HepG2 (cell line): ENCODE measurements around the gene ICE1. TPM values are rescaled to one million over a fixed set of nuclear protein-coding genes. Genes with fewer than 3 reads are reported as not detected.

Source experiments
- BORCS8-MEF2B ChIP-seq: sonication (generic); formaldehyde crosslinking; IDR thresholded peaks from 2 replicates; pipeline ENCODE4 v1.8.0; 2022; ENCODE audit warnings: mild to moderate bottlenecking, missing genetic modification reagents
- DMAP1 ChIP-seq: IDR thresholded peaks from 2 replicates; pipeline ENCODE4 v1.6.1; 2016
- FOSL1 ChIP-seq: sonication (generic); formaldehyde crosslinking; IDR thresholded peaks from 2 replicates; pipeline ENCODE4 v1.9.0; 2021; ENCODE audit warnings: missing genetic modification reagents, borderline replicate concordance
- FOXC1 ChIP-seq: sonication (generic); formaldehyde crosslinking; IDR thresholded peaks from 2 replicates; pipeline ENCODE4 v1.8.0; 2022; ENCODE audit warnings: mild to moderate bottlenecking, missing genetic modification reagents, borderline replicate concordance
- HDAC1 ChIP-seq: sonication (generic); formaldehyde crosslinking; IDR thresholded peaks from 2 replicates; pipeline ENCODE4 v1.5.1; 2020; ENCODE audit warnings: mild to moderate bottlenecking, missing genetic modification reagents
- HNF1A ChIP-seq, 2 experiments: sonication (generic) in 1 of 2; formaldehyde crosslinking in 1 of 2; IDR thresholded peaks; 2 replicates each; pipeline versions ENCODE4 v1.4.0 to v1.6.1; 2016 to 2020; ENCODE audit warnings: borderline replicate concordance in 1 of 2, low read depth in 1 of 2, mild to moderate bottlenecking in 1 of 2, missing genetic modification reagents in 1 of 2
- HNRNPLL ChIP-seq: fragments of 200-400 bp; formaldehyde crosslinking; IDR thresholded peaks from 2 replicates; pipeline ENCODE4 v1.6.1; 2017; ENCODE audit warnings: mild to moderate bottlenecking, low read depth, low read length; ENCODE audit not compliant: poor library complexity, severe bottlenecking
- KDM2A ChIP-seq: sonication (generic); formaldehyde crosslinking; IDR thresholded peaks from 2 replicates; pipeline ENCODE4 v1.4.0; 2020; ENCODE audit warnings: low read depth, missing genetic modification reagents, borderline replicate concordance
- MIXL1 ChIP-seq: IDR thresholded peaks from 2 replicates; pipeline ENCODE4 v1.6.1; 2016
- MXI1 ChIP-seq: IDR thresholded peaks from 3 replicates; pipeline ENCODE4 v1.6.1; 2012; ENCODE audit warnings: low read depth, low read length, inconsistent platforms, borderline replicate concordance
- NR2C2 ChIP-seq: sonication (generic); formaldehyde crosslinking; IDR thresholded peaks from 2 replicates; pipeline ENCODE4 v1.4.0; 2020; ENCODE audit warnings: missing genetic modification reagents, mild to moderate bottlenecking, moderate library complexity, borderline replicate concordance
- NR2F1 ChIP-seq, 2 experiments: fragments of 450-650 bp in 1 of 2; formaldehyde crosslinking in 1 of 2; IDR thresholded peaks; 2 replicates each; pipeline versions ENCODE4 v1.5.0 to v1.6.1; 2016 to 2020; ENCODE audit warnings: mild to moderate bottlenecking in 1 of 2, missing compliant biosample characterization in 1 of 2, missing genetic modification reagents in 1 of 2, moderate library complexity in 1 of 2
- NRL ChIP-seq: sonication (generic); formaldehyde crosslinking; IDR thresholded peaks from 2 replicates; pipeline ENCODE4 v1.5.0; 2020; ENCODE audit warnings: missing genetic modification reagents, mild to moderate bottlenecking, moderate library complexity, borderline replicate concordance
- RFXAP ChIP-seq: sonication (generic); formaldehyde crosslinking; IDR thresholded peaks from 2 replicates; pipeline ENCODE4 v1.4.0; 2020; ENCODE audit warnings: missing genetic modification reagents, borderline replicate concordance
- RXRB ChIP-seq: IDR thresholded peaks from 2 replicates; pipeline ENCODE4 v1.6.1; 2016; ENCODE audit warnings: borderline replicate concordance, missing genetic modification reagents, missing compliant biosample characterization
- SALL2 ChIP-seq: sonication (generic); formaldehyde crosslinking; IDR thresholded peaks from 2 replicates; pipeline ENCODE4 v1.8.1; 2023; ENCODE audit warnings: mild to moderate bottlenecking, missing genetic modification reagents, inconsistent platforms
- SIN3B ChIP-seq: fragments of 150-350 bp; IDR thresholded peaks from 2 replicates; pipeline ENCODE4 v1.6.1; 2014; ENCODE audit warnings: low read length
- ZBTB8A ChIP-seq: sonication (generic); formaldehyde crosslinking; IDR thresholded peaks from 2 replicates; pipeline ENCODE4 v1.4.0; 2020; ENCODE audit warnings: mild to moderate bottlenecking, low read depth, missing genetic modification reagents, borderline replicate concordance
- ZNF230 ChIP-seq: sonication (generic); formaldehyde crosslinking; IDR thresholded peaks from 2 replicates; pipeline ENCODE4 v1.4.0; 2020; ENCODE audit warnings: mild to moderate bottlenecking, missing genetic modification reagents
- ZNF350 ChIP-seq: sonication (generic); formaldehyde crosslinking; IDR thresholded peaks from 2 replicates; pipeline ENCODE4 v1.4.0; 2020; ENCODE audit warnings: mild to moderate bottlenecking, low read depth, missing genetic modification reagents, borderline replicate concordance
- ZNF451 ChIP-seq: sonication (generic); formaldehyde crosslinking; IDR thresholded peaks from 2 replicates; pipeline ENCODE4 v1.5.0; 2020; ENCODE audit warnings: mild to moderate bottlenecking, missing genetic modification reagents
- ZNF790 ChIP-seq: sonication (generic); formaldehyde crosslinking; IDR thresholded peaks from 2 replicates; pipeline ENCODE4 v1.8.0; 2022; ENCODE audit warnings: missing genetic modification reagents, mild to moderate bottlenecking, borderline replicate concordance
- polyA plus RNA-seq, 8 experiments: library from polyadenylated mRNA; depleted of rRNA in 3 of 8; stranded (reverse) in 7 of 8; unstranded in 1 of 8; fragments of >200 nt; fragmentation: Illumina TruSeq in 4 of 8; extraction: Trizol in 4 of 8; gene quantifications; 2 replicates each; pipeline versions ENCODE4 v1.2.1 to v1.2.3, GENCODE V29; 2011 to 2016; ENCODE audit warnings: low read depth in 4 of 8, missing spikeins in 1 of 8, mixed read lengths in 1 of 8; ENCODE audit not compliant: insufficient read depth in 1 of 8
- total RNA-seq, 5 experiments: library from RNA; depleted of rRNA; stranded (reverse); fragments of >200 nt; fragmentation: Illumina TruSeq; extraction: Trizol; gene quantifications; 2 replicates each; pipeline ENCODE4 v1.2.3, GENCODE V29; 2016; ENCODE audit warnings: low read depth in 1 of 5

ICE1 gene
- total and polyA plus RNA-seq, 2 of the 13 experiments (the other 11 are each of a cell fraction or from before 2014, with no cell fraction given) = 9.1 to 27.6 TPM

GRCh38 chr5:5421961-5422818, at the start of gene ICE1 (continued):
- TF ChIP-seq SALL2 (CRISPR knock-in tag) (peak; percentile 53; the same call in 1 of the 2 replicates), NRL (CRISPR knock-in tag) (0 out of 2 replicates have a peak, but pooled peaks have one; percentile 64), KDM2A (CRISPR knock-in tag) (peak; percentile 89), FOXC1 (CRISPR knock-in tag) (peak; percentile 67; the same call in 1 of the 2 replicates), ZBTB8A (CRISPR knock-in tag) (no peak), ZNF350 (CRISPR knock-in tag) (peak; percentile 52; the same call in 1 of the 2 replicates), BORCS8-MEF2B (CRISPR knock-in tag) (peak; percentile 67; the same call in 1 of the 2 replicates), ZNF451 (CRISPR knock-in tag) (peak; percentile 35; the same call in 1 of the 2 replicates), NR2F1 (CRISPR knock-in tag; IDR thresholded peaks at IDR 0.05) (peak; percentile 54 to 67; a peak in 2 of 4 replicates), NR2C2 (peak; percentile 94), MXI1 (peak; percentile 95; the same call in 2 of the 3 replicates), MIXL1 (CRISPR knock-in tag) (0 out of 2 replicates have a peak, but pooled peaks have one; percentile 11), SIN3B (peak; percentile 56), FOSL1 (no peak), HNRNPLL (peak; percentile 91), ZNF230 (CRISPR knock-in tag) (peak; percentile 45; the same call in 1 of the 2 replicates), HNF1A (IDR thresholded peaks at IDR 0.05; ENCODE audit: low read depth) (no peak), HNF1A (CRISPR knock-in tag; IDR thresholded peaks at IDR 0.05; ENCODE audit: borderline replicate concordance) (peak; percentile 57; the same call in 1 of the 2 replicates), HDAC1 (CRISPR knock-in tag) (peak; percentile 77), ZNF790 (CRISPR knock-in tag) (peak; percentile 37; the same call in 1 of the 2 replicates), RXRB (CRISPR knock-in tag) (peak; percentile 52), DMAP1 (CRISPR knock-in tag) (peak; percentile 80), RFXAP (CRISPR knock-in tag) (no peak)
